Measurements from ENCODE around the gene H2BK1. TPM values are rescaled to one million over a fixed set of nuclear protein-coding genes. Genes with fewer than 3 reads are reported as not detected.

H2BK1 gene
- total and polyA plus RNA-seq, 11 donors = not detected

DNA sequence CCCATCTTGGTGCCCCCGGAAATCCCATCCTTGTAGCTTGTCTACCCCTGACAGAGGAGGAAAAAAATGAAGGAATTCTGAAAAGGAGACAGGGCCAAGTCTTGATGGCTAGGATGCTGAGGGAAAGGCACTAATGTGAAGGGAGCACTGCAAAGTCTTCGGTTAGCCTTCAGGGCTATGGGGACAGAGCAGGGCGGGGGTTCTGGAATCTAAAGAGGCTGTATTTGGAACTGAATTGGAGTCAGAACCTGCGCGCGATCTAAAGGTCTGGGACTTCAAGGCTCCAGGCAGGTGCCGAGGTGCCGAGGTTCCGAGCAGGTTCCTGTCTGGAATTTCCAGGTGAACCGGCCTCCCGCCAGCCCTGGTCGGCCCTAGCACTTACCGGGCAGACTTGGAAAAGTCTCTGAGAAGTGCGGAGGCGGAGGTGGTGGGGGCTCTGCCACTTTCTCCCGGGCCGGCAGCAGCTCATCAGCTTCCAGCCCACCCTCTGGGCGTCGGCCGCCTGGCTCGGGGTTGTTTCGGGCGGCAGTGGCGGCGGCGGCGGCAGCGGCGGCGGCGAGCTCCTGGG is 43.6 kb downstream of the H2BK1 start:
- intact Hi-C loops (cut with DNase I) = loop anchor here in 2 of 10 donors (5.0 kb wide), 1 partner anchor 136 kb away; no protein-coding TSS in a partner anchor
- Histone ChIP-seq H3K4me3 (peak overlapping the region; percentile 32 to 57 (median 51)), H3K36me3 (no peaks in the 10 kb centered on the region), H3K4me1 (peaks cover 0 to 38% (median 11%) of the 10 kb centered on the region in 12 donors), H3K9me3 (no peaks in the 10 kb centered on the region), H3K27ac (no peak overlapping the region), H3K27me3 (peaks cover 11 to 83% (median 36%) of the 10 kb centered on the region in 9 donors)
- WGBS, 4 donors = 19 to 25% (median 24%) methylated on average over 21 to 31 of the region's 31 CpGs
- TF ChIP-seq, protein P1, sequence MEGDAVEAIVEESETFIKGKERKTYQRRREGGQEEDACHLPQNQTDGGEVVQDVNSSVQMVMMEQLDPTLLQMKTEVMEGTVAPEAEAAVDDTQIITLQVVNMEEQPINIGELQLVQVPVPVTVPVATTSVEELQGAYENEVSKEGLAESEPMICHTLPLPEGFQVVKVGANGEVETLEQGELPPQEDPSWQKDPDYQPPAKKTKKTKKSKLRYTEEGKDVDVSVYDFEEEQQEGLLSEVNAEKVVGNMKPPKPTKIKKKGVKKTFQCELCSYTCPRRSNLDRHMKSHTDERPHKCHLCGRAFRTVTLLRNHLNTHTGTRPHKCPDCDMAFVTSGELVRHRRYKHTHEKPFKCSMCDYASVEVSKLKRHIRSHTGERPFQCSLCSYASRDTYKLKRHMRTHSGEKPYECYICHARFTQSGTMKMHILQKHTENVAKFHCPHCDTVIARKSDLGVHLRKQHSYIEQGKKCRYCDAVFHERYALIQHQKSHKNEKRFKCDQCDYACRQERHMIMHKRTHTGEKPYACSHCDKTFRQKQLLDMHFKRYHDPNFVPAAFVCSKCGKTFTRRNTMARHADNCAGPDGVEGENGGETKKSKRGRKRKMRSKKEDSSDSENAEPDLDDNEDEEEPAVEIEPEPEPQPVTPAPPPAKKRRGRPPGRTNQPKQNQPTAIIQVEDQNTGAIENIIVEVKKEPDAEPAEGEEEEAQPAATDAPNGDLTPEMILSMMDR (IDR thresholded peaks at IDR 0.05) = no peak
- no peak for TF ChIP-seq POLR2A (IDR thresholded peaks at IDR 0.05)
- DNase-seq (no peak), ATAC-seq (no peak)

DNA sequence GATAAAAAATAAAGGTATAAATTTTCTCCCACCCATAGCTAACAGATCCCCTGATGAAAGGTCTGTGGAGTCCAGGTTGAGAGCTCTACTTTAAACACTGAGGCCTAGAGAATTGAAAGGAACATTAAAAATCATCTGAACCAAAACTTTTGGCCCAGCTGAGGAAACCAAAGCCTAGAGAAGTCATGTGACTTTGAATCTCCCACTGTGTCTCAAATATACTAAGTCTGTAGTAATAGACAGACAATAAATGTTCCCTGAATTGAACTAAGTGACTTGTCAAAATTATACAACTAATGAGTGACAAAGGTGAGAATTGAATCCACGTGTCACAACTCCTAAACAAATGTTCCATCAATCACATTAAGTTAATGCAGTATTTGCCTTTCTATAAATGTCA is 48.5 kb downstream of the H2BK1 start:
- TF ChIP-seq, protein P1 (IDR thresholded peaks at IDR 0.05) = no peak
- TF ChIP-seq POLR2A (IDR thresholded peaks at IDR 0.05) = no peak
- no peak overlapping the region for H3K27ac ChIP-seq
- ATAC-seq = no peak
- intact Hi-C loops (cut with DNase I) = no loop called here
- 83 to 91% (median 89%) methylated on average over 1 of the region's 1 CpG for WGBS, 4 donors
- DNase-seq = no peak
- H3K27me3 ChIP-seq = peaks cover 4 to 49% (median 15%) of the 10 kb centered on the region in 9 donors
- no peaks in the 10 kb centered on the region for H3K36me3 ChIP-seq
- H3K4me3 ChIP-seq = no peak overlapping the region
- no peaks in the 10 kb centered on the region for H3K9me3 ChIP-seq
- H3K4me1 ChIP-seq = peaks cover 0 to 3% (median 2%) of the 10 kb centered on the region in 12 donors

MicroRNA genes within 50 kb of the gene (microRNA counts, 767-probe panel; counts per million panel counts)
- microRNA hsa-miR-671-3p = 0 to 71.6 counts per million in 2 donors
- microRNA hsa-miR-671-5p = 1,530 to 1,984 counts per million in 2 donors

Other genes starting within 250 kb of the H2BK1 start
- gene KCNH2, start 232.2 kb downstream of the H2BK1 start, total RNA-seq = 100 to 1,000 TPM in 5 of 9 donors, 10 to 100 TPM in 4; 58.1 to 185 (median 104) TPM
- gene KCNH2, start 232.2 kb downstream of the H2BK1 start, polyA plus RNA-seq = 100 to 1,000 TPM in 1 of 2 donors, 10 to 100 TPM in 1; 59.8 to 154 TPM
- gene NOS3, start 219.5 kb downstream of the H2BK1 start, total RNA-seq = 10 to 100 TPM in 7 of 9 donors, 1 to 10 TPM in 2; 9.4 to 49.4 (median 17.3) TPM
- 10 to 100 TPM in 1 of 2 donors, 1 to 10 TPM in 1; 8.9 to 20.5 TPM for gene NOS3, start 219.5 kb downstream of the H2BK1 start, polyA plus RNA-seq
- 1 to 10 TPM in 1 of 9 donors, under 1 TPM in 1, not detected in 7; 0.07 to 1.0 TPM for gene ATG9B, start 186.0 kb downstream of the H2BK1 start, total RNA-seq
- gene ATG9B, start 186.0 kb downstream of the H2BK1 start, polyA plus RNA-seq = under 1 TPM; 0.26 to 0.38 TPM
- 10 to 100 TPM; 13.6 to 34.5 (median 26.0) TPM for gene ABCB8, start 182.0 kb downstream of the H2BK1 start, total RNA-seq
- 10 to 100 TPM; 20.9 to 29.0 TPM for gene ABCB8, start 182.0 kb downstream of the H2BK1 start, polyA plus RNA-seq
- 1 to 10 TPM; 2.7 to 8.2 (median 4.8) TPM for gene ASIC3, start 162.0 kb downstream of the H2BK1 start, total RNA-seq
- gene ASIC3, start 162.0 kb downstream of the H2BK1 start, polyA plus RNA-seq = 10 to 100 TPM in 1 of 2 donors, 1 to 10 TPM in 1; 2.8 to 12.9 TPM
- gene CDK5, start 152.6 kb downstream of the H2BK1 start, total RNA-seq = 10 to 100 TPM in 1 of 9 donors, 1 to 10 TPM in 8; 5.6 to 13.7 (median 8.5) TPM
- gene CDK5, start 152.6 kb downstream of the H2BK1 start, polyA plus RNA-seq = 1 to 10 TPM; 6.2 to 7.6 TPM
- gene SLC4A2, start 150.9 kb downstream of the H2BK1 start, total RNA-seq = 10 to 100 TPM; 44.1 to 84.3 (median 54.8) TPM
- gene SLC4A2, start 150.9 kb downstream of the H2BK1 start, polyA plus RNA-seq = 100 to 1,000 TPM in 1 of 2 donors, 10 to 100 TPM in 1; 68.3 to 113 TPM
- gene FASTK, start 129.7 kb downstream of the H2BK1 start, total RNA-seq = 100 to 1,000 TPM in 2 of 9 donors, 10 to 100 TPM in 7; 59.9 to 124 (median 77.7) TPM
- gene FASTK, start 129.7 kb downstream of the H2BK1 start, polyA plus RNA-seq = 100 to 1,000 TPM in 1 of 2 donors, 10 to 100 TPM in 1; 75.7 to 168 TPM
- 10 to 100 TPM; 21.8 to 62.8 (median 26.7) TPM for gene TMUB1, start 127.0 kb downstream of the H2BK1 start, total RNA-seq
- gene TMUB1, start 127.0 kb downstream of the H2BK1 start, polyA plus RNA-seq = 10 to 100 TPM; 66.1 to 82.6 TPM
- 10 to 100 TPM; 30.3 to 83.7 (median 57.6) TPM for gene AGAP3, start 124.0 kb downstream of the H2BK1 start, total RNA-seq
- 10 to 100 TPM; 42.9 to 55.3 TPM for gene AGAP3, start 124.0 kb downstream of the H2BK1 start, polyA plus RNA-seq
- gene GBX1, start 42.8 kb downstream of the H2BK1 start, total RNA-seq = under 1 TPM in 5 of 9 donors, not detected in 4; 0.29 to 0.52 (median 0.36) TPM
- gene GBX1, start 42.8 kb downstream of the H2BK1 start, polyA plus RNA-seq = under 1 TPM in 1 of 2 donors, not detected in 1; 0.27 TPM
- 10 to 100 TPM; 13.1 to 36.4 (median 25.5) TPM for gene ASB10, start 23.2 kb downstream of the H2BK1 start, total RNA-seq
- 10 to 100 TPM in 1 of 2 donors, 1 to 10 TPM in 1; 6.9 to 37.1 TPM for gene ASB10, start 23.2 kb downstream of the H2BK1 start, polyA plus RNA-seq
- gene ABCF2, start 16.7 kb upstream of the H2BK1 start, total RNA-seq = 10 to 100 TPM; 23.7 to 48.8 (median 33.0) TPM
- 10 to 100 TPM; 15.9 to 58.4 TPM for gene ABCF2, start 16.7 kb upstream of the H2BK1 start, polyA plus RNA-seq
- gene CHPF2, start 22.0 kb upstream of the H2BK1 start, total RNA-seq = 10 to 100 TPM; 16.6 to 31.9 (median 18.3) TPM
- gene CHPF2, start 22.0 kb upstream of the H2BK1 start, polyA plus RNA-seq = 10 to 100 TPM; 11.4 to 26.4 TPM
- 100 to 1,000 TPM in 2 of 9 donors, 10 to 100 TPM in 7; 59.7 to 108 (median 92.2) TPM for gene SMARCD3, start 38.2 kb upstream of the H2BK1 start, total RNA-seq
- gene SMARCD3, start 38.2 kb upstream of the H2BK1 start, polyA plus RNA-seq = 100 to 1,000 TPM in 1 of 2 donors, 10 to 100 TPM in 1; 61.1 to 100 TPM
- 10 to 100 TPM; 37.2 to 56.3 (median 42.6) TPM for gene NUB1, start 131.3 kb upstream of the H2BK1 start, total RNA-seq
- 10 to 100 TPM; 22.6 to 34.7 TPM for gene NUB1, start 131.3 kb upstream of the H2BK1 start, polyA plus RNA-seq
- gene WDR86, start 199.6 kb upstream of the H2BK1 start, total RNA-seq = 1 to 10 TPM in 2 of 9 donors, under 1 TPM in 4, not detected in 3; 0.37 to 1.7 (median 0.52) TPM
- not detected for gene WDR86, start 199.6 kb upstream of the H2BK1 start, polyA plus RNA-seq
- gene CRYGN, start 229.7 kb upstream of the H2BK1 start, total RNA-seq = under 1 TPM in 1 of 9 donors, not detected in 8; 0.52 TPM
- gene CRYGN, start 229.7 kb upstream of the H2BK1 start, polyA plus RNA-seq = under 1 TPM in 1 of 2 donors, not detected in 1; 0.50 TPM

All from heart left ventricle (tissue), 16 donors.